GM18907 (cell line): Measurements from ENCODE around the gene DCAF7.

ENCODE experiments used
- ATAC-seq: cut with Tn5 transposase; IDR thresholded peaks from one replicate; pipeline ENCODE4 v1.9.1; 2021; ENCODE audit warnings: mild to moderate bottlenecking, moderate library complexity; ENCODE audit not compliant: unreplicated experiment

DCAF7 gene

GRCh38 chr17:63579633-63580032 is 29.4 kb downstream of the DCAF7 start:
- ATAC-seq: no peak

DNA sequence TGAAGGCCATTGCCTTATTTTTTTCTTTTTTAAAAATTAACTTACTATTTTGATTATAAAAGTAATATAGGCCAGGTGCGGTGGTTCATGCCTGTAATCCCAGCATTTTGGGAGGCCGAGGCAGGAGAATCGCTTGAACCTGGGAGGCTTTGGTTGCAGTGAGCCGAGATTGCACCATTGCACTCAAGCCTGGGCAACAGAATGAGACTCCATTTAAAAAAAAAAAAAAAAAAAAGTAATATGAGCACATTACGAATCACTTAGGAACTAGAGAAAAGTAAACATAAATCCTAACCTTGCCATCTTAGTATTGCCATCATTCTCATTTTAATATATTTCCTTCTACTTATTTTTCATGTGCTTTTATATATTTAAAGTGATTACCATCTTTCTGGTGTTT is 37.5 kb downstream of the DCAF7 start:
- no peak for ATAC-seq

GRCh38 chr17:63588797-63589196 is 38.5 kb downstream of the DCAF7 start:
- no peak for ATAC-seq

DNA sequence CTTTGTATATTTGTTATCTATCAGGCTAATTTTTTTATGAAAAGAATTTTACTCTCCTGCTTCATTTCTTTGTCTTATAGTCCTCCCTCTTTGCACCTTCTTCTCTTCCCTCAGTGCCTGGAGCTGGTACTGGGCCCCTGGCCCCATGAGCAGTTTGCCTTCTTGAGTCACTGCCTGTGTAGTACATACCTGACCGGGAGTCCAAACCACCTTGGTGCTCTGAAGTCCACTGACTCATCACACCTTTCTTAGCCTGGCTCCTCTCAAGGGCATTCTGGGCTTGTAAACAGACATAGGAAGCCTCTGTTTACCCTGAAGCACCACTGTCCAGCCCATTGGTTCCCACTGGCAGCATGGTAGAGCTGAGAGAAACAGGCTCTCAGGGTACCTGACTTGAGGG is 39.4 kb downstream of the DCAF7 start:
- ATAC-seq: no peak

DNA sequence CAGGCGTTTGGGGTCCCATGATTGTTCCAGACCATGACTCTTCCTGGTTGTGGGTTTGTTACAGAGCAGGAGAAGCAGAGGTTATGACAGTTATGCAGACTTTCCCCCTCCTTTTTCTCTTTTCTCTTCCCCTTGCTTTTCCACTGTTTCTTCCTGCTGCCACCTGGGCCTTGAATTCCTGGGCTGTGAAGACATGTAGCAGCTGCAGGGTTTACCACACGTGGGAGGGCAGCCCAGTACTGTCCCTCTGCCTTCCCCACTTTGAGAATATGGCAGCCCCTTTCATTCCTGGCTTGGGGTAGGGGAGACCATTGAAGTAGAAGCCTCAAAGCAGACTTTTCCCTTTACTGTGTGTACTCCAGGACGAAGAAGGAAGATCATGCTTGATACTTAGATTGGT is 42.5 kb downstream of the DCAF7 start:
- ATAC-seq: no peak

- ATAC-seq: no peak
Observed at GRCh38 chr17:63595132-63595531, 44.9 kb downstream of the DCAF7 start.

DNA sequence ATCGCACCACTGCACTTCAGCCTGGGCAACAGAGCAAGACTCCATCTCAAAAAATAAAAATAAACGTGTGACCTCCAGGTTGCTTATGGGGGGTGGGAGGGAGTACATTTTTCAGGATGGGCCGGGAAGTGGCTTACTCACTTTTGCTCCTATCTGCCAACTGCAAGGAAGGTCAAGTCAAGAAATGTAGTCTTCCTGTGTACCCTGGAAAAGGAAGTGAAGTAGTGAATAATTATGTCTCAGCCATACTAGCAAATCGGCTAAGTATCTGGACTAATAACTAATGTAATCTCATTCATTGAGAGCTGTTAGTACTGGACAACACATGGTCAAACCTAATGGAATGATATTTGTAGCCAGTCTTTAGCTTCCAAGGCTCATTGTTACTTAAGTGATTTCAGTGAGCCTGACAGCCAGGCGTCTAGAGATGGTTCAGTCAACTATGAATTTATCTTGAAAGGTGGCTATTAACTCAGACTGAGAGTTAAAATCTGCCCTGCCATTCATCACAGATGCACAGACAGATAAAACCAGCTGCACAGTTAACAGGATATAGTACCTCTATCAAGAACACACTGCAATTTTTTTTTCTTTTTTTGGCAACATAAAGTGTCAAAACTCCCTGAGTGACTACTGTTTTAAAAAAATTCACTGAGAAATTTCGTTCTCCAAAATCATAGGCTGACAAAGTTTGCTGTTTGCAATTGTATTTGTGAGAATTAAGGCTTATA is 46.7 kb downstream of the DCAF7 start:
- no peak for ATAC-seq

- ATAC-seq: no peak
Observed at GRCh38 chr17:63598281-63598680, 48.0 kb downstream of the DCAF7 start.

DNA sequence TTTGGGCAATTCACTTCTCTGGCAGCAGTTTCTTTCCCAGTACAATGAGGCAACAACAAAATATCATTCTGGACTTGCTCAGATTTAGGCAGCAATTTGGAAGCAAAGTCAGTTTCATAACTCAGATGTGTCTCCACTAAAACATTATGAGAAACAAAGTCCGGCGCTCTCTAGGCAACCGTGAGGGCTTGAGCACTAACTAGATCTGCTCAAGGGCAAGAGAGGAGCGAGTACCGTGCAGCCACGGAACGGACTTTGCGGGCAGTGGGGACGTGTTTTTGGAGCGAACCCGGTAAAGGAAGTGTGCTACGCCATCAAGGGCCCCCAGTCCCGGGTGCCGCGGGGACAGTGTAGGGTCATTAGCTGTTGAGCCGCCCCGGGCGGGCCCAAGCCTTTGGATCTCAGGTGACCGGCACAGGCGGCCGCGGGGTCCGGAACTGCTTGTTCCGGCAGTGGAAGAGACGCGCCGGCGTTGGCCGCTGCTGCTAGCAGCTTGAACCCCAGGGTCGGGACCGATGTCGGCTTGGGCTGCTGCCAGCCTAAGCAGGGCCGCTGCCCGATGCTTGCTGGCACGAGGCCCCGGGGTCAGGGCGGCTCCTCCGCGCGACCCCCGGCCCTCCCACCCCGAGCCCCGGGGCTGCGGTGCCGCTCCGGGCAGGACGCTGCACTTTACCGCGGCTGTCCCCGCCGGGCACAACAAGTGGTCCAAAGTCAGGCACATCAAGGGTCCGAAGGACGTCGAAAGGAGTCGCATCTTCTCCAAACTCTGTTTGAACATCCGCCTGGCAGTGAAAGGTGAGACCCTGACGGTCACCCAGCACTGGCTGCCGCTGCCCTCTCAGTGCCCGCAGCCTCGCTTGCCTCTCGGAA is 50.5 kb downstream of the DCAF7 start, which contains the start of gene TACO1:
Gene TACO1 (plus strand): TSS at position 327 of the 870 bp plus-strand sequence. CDS start 189 bp downstream, at position 516.
- peak; percentile 93 for ATAC-seq

DNA sequence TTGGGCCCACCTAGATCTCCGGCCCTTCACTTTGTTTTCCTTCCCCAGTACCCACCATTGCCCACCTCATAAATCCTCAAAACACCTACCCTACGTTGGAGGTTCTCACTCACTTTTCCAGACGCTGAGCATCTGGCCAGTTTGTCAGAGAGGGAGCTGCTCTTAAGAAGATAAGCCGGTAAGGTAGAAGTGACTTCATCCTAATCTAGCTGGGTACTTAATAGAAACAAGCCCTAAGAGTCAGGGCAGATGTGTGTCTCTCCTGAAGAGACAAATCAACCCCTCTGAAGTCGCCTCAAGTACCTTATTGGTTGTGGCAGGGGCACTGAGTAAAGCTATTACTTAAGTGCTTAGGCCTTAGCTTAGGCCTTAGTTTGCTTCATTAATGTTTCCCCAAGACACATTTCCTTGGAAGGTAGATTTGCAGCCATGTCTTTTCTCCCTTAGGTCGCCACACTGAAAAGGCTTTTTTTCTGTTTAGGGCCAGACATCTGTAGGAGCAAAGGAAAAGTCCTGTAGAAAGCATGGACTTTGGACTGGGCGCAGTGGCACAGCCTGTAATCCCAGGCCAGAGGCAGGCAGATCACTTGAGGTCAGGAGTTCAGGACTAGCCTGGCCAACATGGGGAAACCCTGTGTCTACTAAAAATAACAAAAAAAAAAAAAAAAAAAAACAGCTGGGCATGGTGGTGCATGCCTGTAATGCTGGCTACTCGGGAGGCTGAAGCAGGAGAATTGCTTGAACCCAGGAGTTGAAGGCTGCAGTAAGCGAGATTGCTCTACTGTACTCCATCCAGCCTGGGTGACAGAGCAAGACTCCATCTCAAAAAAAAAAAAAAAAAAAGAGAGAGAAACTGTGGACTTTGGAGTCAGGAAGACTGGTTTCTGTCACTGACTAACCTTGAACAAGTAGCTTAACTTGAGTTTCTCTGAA is 51.4 kb downstream of the DCAF7 start:
- no peak for ATAC-seq

DNA sequence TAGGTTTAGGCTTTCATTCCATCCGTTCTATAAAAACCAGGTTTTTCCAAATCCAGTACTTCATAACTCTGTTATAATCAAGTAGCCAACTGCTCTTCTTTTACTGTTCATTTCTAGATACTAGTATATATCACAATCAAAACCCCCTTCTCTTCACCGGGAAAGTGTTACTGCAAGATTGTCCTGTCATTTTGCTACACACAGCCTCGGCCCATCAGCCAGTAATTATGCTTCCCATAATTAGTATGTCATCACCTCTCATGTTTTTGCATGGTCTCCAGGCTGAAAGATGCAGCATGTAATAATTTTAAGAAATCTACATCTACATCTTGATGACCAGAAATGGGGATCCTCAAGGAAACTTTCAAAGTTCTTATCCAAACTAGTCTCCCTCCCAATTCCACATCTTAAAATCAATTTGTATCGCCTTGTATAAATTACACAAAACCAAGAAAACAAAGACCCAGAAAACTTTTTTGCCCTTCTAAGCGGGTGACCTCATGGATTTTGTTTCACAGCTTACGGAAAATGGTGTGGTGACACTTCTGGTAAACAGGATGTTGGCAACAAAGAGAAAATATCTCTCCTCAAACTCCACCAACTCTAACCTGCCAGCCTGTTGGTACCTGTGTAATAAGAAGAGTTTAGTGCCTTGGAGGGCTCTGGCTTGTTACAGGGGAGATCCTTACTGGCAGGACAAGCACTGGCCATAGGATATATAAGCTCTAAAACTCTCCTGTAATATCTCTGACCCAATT is 59.7 kb downstream of the DCAF7 start:
- no peak for ATAC-seq

DNA sequence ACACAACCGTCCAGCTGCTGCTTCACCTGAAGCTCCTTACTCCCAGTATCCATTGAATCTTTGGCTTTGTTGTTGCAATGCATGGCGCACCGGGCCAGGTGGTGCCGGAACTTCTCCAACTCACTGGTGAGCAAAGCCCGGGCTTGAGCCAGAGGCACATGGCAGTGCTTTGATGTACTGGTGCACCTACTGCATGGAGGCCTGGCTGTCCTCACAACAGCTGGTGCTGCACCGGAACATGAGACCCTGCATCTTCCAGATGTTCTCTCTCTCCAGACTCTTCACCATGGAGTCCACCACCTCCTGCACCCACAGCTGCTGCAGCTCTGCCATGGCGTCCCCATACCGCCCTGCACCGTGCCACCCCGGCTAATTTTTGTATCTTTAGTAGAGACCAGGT is 60.6 kb downstream of the DCAF7 start:
- no peak for ATAC-seq

DNA sequence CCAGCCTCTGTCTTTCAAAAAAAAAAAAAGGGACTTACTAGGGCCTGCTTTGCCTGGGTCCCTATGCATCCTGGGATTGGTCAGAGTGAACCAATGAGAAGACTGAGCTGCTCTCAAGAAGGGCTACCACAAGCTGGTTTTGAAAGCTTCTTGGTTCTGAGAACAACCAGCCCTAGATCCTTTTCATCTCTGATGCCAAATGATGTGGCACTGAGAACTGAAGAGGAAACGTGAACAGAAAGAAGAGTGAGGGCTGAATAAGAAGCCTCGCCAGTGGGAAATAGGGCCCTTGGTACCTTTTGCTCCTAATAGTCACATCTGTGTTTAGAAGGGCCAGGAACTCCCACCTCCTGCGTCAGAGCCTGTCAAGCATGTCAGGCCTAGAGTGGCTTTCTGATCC is 61.1 kb downstream of the DCAF7 start:
- ATAC-seq: no peak

- no peak for ATAC-seq
Observed at GRCh38 chr17:63613663-63614062, 63.4 kb downstream of the DCAF7 start.

DNA sequence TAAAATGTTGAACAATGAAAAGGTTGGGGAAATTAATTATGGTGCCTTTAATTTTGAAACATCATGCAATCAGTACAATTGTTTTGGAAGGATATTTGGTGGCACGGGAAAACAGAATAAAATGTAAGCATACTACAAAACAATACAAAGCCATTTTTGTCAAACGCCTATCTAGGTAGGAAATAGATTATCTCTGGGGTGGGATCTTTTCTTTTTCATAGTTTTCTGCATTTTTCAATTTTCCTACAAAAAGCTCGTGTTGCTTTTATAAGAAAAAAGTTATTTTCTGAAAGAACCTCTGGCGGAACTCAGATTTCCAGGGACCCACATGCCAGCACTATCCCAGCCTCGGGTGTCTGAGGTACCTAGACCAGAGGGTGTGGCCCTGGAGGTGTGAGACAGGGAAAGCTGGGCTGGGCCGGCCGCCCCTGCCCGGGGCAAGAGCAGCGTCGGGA is 71.0 kb downstream of the DCAF7 start:
- no peak for ATAC-seq

GRCh38 chr17:63621684-63622573 is 71.7 kb downstream of the DCAF7 start, which contains the start of gene MAP3K3:
Gene MAP3K3, plus strand, starts transcription at chr17:63622417. Its CDS starts 343 bp downstream, at chr17:63622760.
- ATAC-seq: peak; percentile 95

DNA sequence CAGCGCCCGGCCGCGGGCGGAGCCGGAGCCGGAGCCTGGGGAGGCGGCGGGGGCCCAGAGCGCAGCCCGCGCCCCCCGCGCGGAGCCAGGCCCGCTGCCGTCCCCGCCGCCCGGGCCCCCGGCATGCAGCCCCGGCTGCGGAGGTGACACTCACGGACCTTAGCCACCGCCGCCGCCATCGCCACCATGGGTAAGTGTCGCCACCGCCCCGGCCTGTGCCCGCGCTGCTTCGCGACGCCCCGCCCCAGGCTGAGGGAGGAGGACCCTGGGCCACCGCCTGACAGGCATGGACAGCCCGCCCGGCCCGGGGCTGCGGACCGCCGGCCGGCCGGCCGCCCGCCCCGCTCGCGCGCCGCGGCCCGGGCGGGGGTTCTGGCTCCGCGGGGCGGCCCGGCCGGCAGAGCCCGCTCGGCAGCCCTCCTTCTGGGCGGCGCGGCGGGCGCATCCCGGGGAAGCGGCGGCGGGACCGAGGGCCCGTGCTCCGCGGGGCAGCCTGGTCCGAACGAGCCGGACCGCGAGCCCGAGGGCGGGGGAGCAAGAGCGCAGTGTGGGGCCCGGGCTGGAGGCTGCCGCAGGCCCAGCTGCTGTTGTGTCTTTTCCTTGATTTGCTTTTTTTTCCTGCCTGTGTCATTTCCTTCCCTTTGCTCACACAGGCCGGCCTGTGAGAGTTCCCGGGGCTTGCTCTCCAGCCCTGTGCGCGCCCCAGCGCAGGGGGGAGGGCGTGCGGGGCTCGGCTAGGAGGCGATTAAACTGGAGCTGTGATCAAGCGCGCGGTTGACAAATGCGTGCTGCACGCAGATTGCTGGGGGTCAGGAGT is 72.5 kb downstream of the DCAF7 start:
- ATAC-seq: peak; percentile 33
